MCF 10A (cell line): ENCODE results near the gene EXOC6B. TPM values are rescaled to one million over a fixed set of nuclear protein-coding genes. Genes with fewer than 3 reads are reported as not detected.

Experiments used
- BruUV-seq: library from RNA; stranded (reverse); fragments of 400-500 nt; replicated peaks from 2 replicates; lab custom pipeline; 2021; lab: Mats Ljungman, UMichigan
- CTCF ChIA-PET: fragments of 300-600 bp; sonication (Branson Sonifier 250); formaldehyde crosslinking; extraction: SDS; loops from one replicate; lab custom pipeline; 2021; ENCODE audit warnings: antibody characterized with exemption, inconsistent platforms; lab: Yijun Ruan, JAX
- POLR2A ChIA-PET: fragments of 300-600, 350-650 bp; sonication (Branson Sonifier 250); formaldehyde crosslinking; extraction: SDS; loops from one replicate; lab custom pipeline; 2020; ENCODE audit warnings: antibody characterized with exemption, inconsistent platforms; lab: Yijun Ruan, JAX
- DNase-seq: peaks from one replicate; pipeline ENCODE4 v3.0.0-alpha.2; 2018; ENCODE audit not compliant: unreplicated experiment
- H3K27ac Mint-ChIP-seq: one replicate; pipeline ENCODE4 v1.8.0; 2022; ENCODE audit warnings: mild to moderate bottlenecking, low read depth, mixed read lengths; ENCODE audit not compliant: unreplicated experiment
- H3K27me3 Mint-ChIP-seq: one replicate; pipeline ENCODE4 v1.8.0; 2022; ENCODE audit warnings: mixed read lengths; ENCODE audit not compliant: insufficient read depth, unreplicated experiment
- H3K36me3 Mint-ChIP-seq: one replicate; pipeline ENCODE4 v1.8.0; 2022; ENCODE audit warnings: mild to moderate bottlenecking, moderate library complexity, mixed read lengths; ENCODE audit not compliant: insufficient read depth, unreplicated experiment
- H3K4me1 Mint-ChIP-seq: one replicate; pipeline ENCODE4 v1.8.0; 2022; ENCODE audit warnings: mixed read lengths; ENCODE audit not compliant: insufficient read depth, unreplicated experiment
- H3K4me3 Mint-ChIP-seq: one replicate; pipeline ENCODE4 v1.8.0; 2022; ENCODE audit warnings: mild to moderate bottlenecking, moderate library complexity, mixed read lengths; ENCODE audit not compliant: unreplicated experiment
- H3K9me3 Mint-ChIP-seq: one replicate; pipeline ENCODE4 v1.8.0; 2022; ENCODE audit warnings: mixed read lengths; ENCODE audit not compliant: unreplicated experiment
- CTCF ChIP-seq: fragments of 200-600 bp; IDR thresholded peaks from one replicate; pipeline ENCODE4 v1.8.0; 2022; ENCODE audit warnings: antibody characterized with exemption, mild to moderate bottlenecking; ENCODE audit not compliant: unreplicated experiment
- intact Hi-C: fragments of 100-400 bp; cut with micrococcal nuclease; formaldehyde crosslinking; loops from 2 replicates; pipeline ENCODE4 v1.14.1; 2022
- total RNA-seq: library from RNA; stranded (reverse); gene quantifications from 2 replicates; pipeline ENCODE4 v1.2.3, GENCODE V29; 2022

The EXOC6B gene
- total RNA-seq, 1 experiment from 2014 or later, result 24.7 TPM

- H3K4me1 Mint-ChIP-seq, result peaks cover 47% of the 10 kb centered on the region
- POLR2A ChIA-PET, result no interaction called here
- H3K4me3 Mint-ChIP-seq, result no peak overlapping the region
- intact Hi-C loops, result no loop called here
- H3K27me3 Mint-ChIP-seq, result no peaks in the 10 kb centered on the region
- DNase-seq, result no peak
- CTCF ChIA-PET, result interaction anchor here (1.3 kb wide), 1 partner anchor 38 kb away, joined by 3 read pairs; no protein-coding TSS in a partner anchor
- H3K27ac Mint-ChIP-seq, result no peak overlapping the region
- no TSS peak for BruUV-seq
- H3K9me3 Mint-ChIP-seq, result no peaks in the 10 kb centered on the region
- no peak for TF ChIP-seq CTCF
- H3K36me3 Mint-ChIP-seq, result no peaks in the 10 kb centered on the region
Observed at GRCh38 chr2:72821118-72821517, 4.7 kb downstream of the EXOC6B start.

- Mint-ChIP-seq H3K9me3 (no peaks in the 10 kb centered on the region), H3K27me3 (no peaks in the 10 kb centered on the region), H3K27ac (no peak overlapping the region), H3K4me3 (no peak overlapping the region), H3K4me1 (peaks cover 38% of the 10 kb centered on the region), H3K36me3 (no peaks in the 10 kb centered on the region)
- POLR2A ChIA-PET, result interaction anchor here (0.5 to 1.5 kb wide), 2 partner anchors 30 to 45 kb away, joined by 3 to 4 read pairs; no protein-coding TSS in a partner anchor
- CTCF ChIA-PET, result interaction anchor here (0.6 kb wide), 1 partner anchor 1227 kb away, joined by 3 read pairs; no protein-coding TSS in a partner anchor
- DNase-seq, result no peak
- TF ChIP-seq CTCF, result no peak
- BruUV-seq, result no TSS peak
- intact Hi-C loops, result no loop called here
Observed at GRCh38 chr2:72819501-72819900, 6.3 kb downstream of the EXOC6B start.

GRCh38 chr2:72815655-72816278 lies 10.1 kb downstream of the EXOC6B start:
- H3K4me1 Mint-ChIP-seq, result peaks cover 20% of the 10 kb centered on the region
- ChIA-PET CTCF (interaction anchor here (0.6 to 5.7 kb wide), 15 partner anchors 8 to 361 kb away, joined by 3 to 52 read pairs (median 5); no protein-coding TSS in a partner anchor), POLR2A (interaction anchor here (0.6 to 1.5 kb wide), 6 partner anchors 8 to 320 kb away, joined by 3 to 8 read pairs (median 4); no protein-coding TSS in a partner anchor)
- peak; percentile 86 for DNase-seq
- no TSS peak for BruUV-seq
- no peak overlapping the region for H3K4me3 Mint-ChIP-seq
- no peaks in the 10 kb centered on the region for H3K27me3 Mint-ChIP-seq
- no peaks in the 10 kb centered on the region for H3K36me3 Mint-ChIP-seq
- peak overlapping the region; percentile 59 for H3K27ac Mint-ChIP-seq
- peak; percentile 43 for TF ChIP-seq CTCF
- intact Hi-C loops, result no loop called here
- no peaks in the 10 kb centered on the region for H3K9me3 Mint-ChIP-seq

GRCh38 chr2:72813841-72814240 lies 12.0 kb downstream of the EXOC6B start:
- CTCF ChIA-PET, result interaction anchor here (0.5 to 5.7 kb wide), 6 partner anchors 25 to 49 kb away, joined by 3 to 52 read pairs (median 6); no protein-coding TSS in a partner anchor
- TF ChIP-seq CTCF, result no peak
- intact Hi-C loops, result loop anchor here (1.0 kb wide), 1 partner anchor 45 kb away; no protein-coding TSS in a partner anchor
- Mint-ChIP-seq H3K4me1 (peaks cover 20% of the 10 kb centered on the region), H3K27me3 (no peaks in the 10 kb centered on the region), H3K27ac (peak overlapping the region; percentile 8), H3K4me3 (no peak overlapping the region), H3K36me3 (no peaks in the 10 kb centered on the region), H3K9me3 (peaks cover 19% of the 10 kb centered on the region)
- DNase-seq, result no peak
- no TSS peak for BruUV-seq
- POLR2A ChIA-PET, result interaction anchor here (1.1 to 1.8 kb wide), 3 partner anchors 10 to 13 kb away, joined by 3 to 7 read pairs (median 4); no protein-coding TSS in a partner anchor
